ENCODE results near the gene MCCC1.

DNA sequence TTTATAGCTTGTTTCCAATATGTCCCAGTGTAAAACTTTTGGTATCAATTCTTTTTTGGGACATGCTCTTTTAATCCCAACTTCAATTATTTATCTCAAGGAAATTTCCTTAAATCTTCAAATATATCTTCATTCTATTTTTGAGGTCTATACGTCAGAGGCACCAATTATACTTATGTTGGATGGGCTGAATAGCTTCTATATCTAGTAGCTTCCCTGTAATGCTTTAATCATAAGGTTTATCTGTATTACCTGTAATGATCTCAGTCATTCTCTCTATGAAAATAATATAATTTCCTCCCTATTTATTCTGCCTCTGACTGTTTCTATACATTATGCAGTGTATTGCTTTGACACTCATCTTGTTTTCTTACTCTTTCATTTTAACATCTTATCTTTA, 29.9 kb upstream of the MCCC1 start:
- TF ChIP-seq SIN3A (IDR thresholded peaks at IDR 0.05; ENCODE audit: borderline replicate concordance, insufficient read depth, low read length) (no peak), POLR2AphosphoS5 (IDR thresholded peaks at IDR 0.05; ENCODE audit: low read depth, low read length) (no peak)
- TF ChIP-seq, protein P1, sequence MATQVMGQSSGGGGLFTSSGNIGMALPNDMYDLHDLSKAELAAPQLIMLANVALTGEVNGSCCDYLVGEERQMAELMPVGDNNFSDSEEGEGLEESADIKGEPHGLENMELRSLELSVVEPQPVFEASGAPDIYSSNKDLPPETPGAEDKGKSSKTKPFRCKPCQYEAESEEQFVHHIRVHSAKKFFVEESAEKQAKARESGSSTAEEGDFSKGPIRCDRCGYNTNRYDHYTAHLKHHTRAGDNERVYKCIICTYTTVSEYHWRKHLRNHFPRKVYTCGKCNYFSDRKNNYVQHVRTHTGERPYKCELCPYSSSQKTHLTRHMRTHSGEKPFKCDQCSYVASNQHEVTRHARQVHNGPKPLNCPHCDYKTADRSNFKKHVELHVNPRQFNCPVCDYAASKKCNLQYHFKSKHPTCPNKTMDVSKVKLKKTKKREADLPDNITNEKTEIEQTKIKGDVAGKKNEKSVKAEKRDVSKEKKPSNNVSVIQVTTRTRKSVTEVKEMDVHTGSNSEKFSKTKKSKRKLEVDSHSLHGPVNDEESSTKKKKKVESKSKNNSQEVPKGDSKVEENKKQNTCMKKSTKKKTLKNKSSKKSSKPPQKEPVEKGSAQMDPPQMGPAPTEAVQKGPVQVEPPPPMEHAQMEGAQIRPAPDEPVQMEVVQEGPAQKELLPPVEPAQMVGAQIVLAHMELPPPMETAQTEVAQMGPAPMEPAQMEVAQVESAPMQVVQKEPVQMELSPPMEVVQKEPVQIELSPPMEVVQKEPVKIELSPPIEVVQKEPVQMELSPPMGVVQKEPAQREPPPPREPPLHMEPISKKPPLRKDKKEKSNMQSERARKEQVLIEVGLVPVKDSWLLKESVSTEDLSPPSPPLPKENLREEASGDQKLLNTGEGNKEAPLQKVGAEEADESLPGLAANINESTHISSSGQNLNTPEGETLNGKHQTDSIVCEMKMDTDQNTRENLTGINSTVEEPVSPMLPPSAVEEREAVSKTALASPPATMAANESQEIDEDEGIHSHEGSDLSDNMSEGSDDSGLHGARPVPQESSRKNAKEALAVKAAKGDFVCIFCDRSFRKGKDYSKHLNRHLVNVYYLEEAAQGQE (IDR thresholded peaks at IDR 0.05; ENCODE audit: insufficient read depth in 1 of 2, low read depth in 2 of 2, low read length in 2 of 2) = no peak
